WTC11 (cell line): Measurements from ENCODE around the gene RBM18. TPM values are rescaled to one million over a fixed set of nuclear protein-coding genes. Genes with fewer than 3 reads are reported as not detected.

Source experiments
- ATAC-seq: fragments of 200-7000 bp; cut with Tn5 transposase; 2 replicates; pipeline ENCODE4 v1.10.0; 2021; ENCODE audit warnings: mild to moderate bottlenecking, moderate library complexity
- CTCF ChIA-PET: fragments of 300-600 bp; sonication (Branson Sonifier 250); formaldehyde crosslinking; loops from one replicate; lab custom pipeline; 2021; ENCODE audit warnings: antibody characterized with exemption; lab: Charles Lee
- POLR2A ChIA-PET: fragments of 350-600 bp; sonication (Branson Sonifier 250); formaldehyde crosslinking; loops from one replicate; lab custom pipeline; 2021; ENCODE audit warnings: antibody characterized with exemption; lab: Charles Lee
- DNase-seq: peaks from one replicate; pipeline ENCODE4 v3.0.0; 2021; ENCODE audit warnings: low spot score
- H3K27ac Mint-ChIP-seq: 2 replicates; pipeline ENCODE4 v1.8.0; 2021; ENCODE audit warnings: mixed read lengths
- H3K27me3 Mint-ChIP-seq: 2 replicates; pipeline ENCODE4 v1.8.0; 2021; ENCODE audit warnings: low read depth, mild to moderate bottlenecking, moderate library complexity, mixed read lengths
- H3K36me3 Mint-ChIP-seq: 2 replicates; pipeline ENCODE4 v1.8.0; 2021; ENCODE audit warnings: mixed read lengths
- H3K4me1 Mint-ChIP-seq: 2 replicates; pipeline ENCODE4 v1.8.0; 2022; ENCODE audit warnings: mixed read lengths
- H3K4me3 Mint-ChIP-seq: 2 replicates; pipeline ENCODE4 v1.8.0; 2021; ENCODE audit warnings: mild to moderate bottlenecking, moderate library complexity, mixed read lengths
- H3K9me3 Mint-ChIP-seq: 2 replicates; pipeline ENCODE4 v1.8.0; 2021; ENCODE audit warnings: mixed read lengths
- ATF1 ChIP-seq: sonication (generic); formaldehyde crosslinking; IDR thresholded peaks from 2 replicates; pipeline ENCODE4 v1.8.1; 2023; ENCODE audit warnings: mild to moderate bottlenecking, moderate library complexity, missing genetic modification reagents
- CREM ChIP-seq: sonication (generic); formaldehyde crosslinking; IDR thresholded peaks from 2 replicates; pipeline ENCODE4 v1.8.1; 2022; ENCODE audit warnings: mild to moderate bottlenecking, missing genetic modification reagents, moderate library complexity
- GRHL2 ChIP-seq: fragments of 250-450 bp; sonication (Bioruptor Pico); IDR thresholded peaks from 2 replicates; pipeline ENCODE4 v1.8.0; 2022; ENCODE audit warnings: mild to moderate bottlenecking, moderate library complexity; ENCODE audit not compliant: insufficient replicate concordance, severe bottlenecking
- IRF2 ChIP-seq: sonication (generic); formaldehyde crosslinking; IDR thresholded peaks from 2 replicates; pipeline ENCODE4 v1.8.0; 2022; ENCODE audit warnings: low read depth, missing genetic modification reagents, borderline replicate concordance
- MXD4 ChIP-seq: fragments of 250-450 bp; sonication (Bioruptor Pico); IDR thresholded peaks from 2 replicates; pipeline ENCODE4 v1.8.0; 2021; ENCODE audit warnings: mild to moderate bottlenecking, moderate library complexity, borderline replicate concordance
- MYBL2 ChIP-seq: sonication (generic); formaldehyde crosslinking; IDR thresholded peaks from 2 replicates; pipeline ENCODE4 v1.8.1; 2023; ENCODE audit warnings: mild to moderate bottlenecking, moderate library complexity, missing genetic modification reagents
- NFE2L1 ChIP-seq: sonication (generic); formaldehyde crosslinking; IDR thresholded peaks from 2 replicates; pipeline ENCODE4 v1.8.1; 2023; ENCODE audit warnings: missing genetic modification reagents
- NFYB ChIP-seq: sonication (generic); formaldehyde crosslinking; conservative IDR thresholded peaks from 2 replicates; pipeline ENCODE4 v1.8.0; 2022; ENCODE audit warnings: low read depth, missing genetic modification reagents
- PRRX2 ChIP-seq: fragments of 250-450 bp; sonication (Bioruptor Pico); IDR thresholded peaks from 2 replicates; pipeline ENCODE4 v1.8.0; 2021; ENCODE audit warnings: mild to moderate bottlenecking
- TEAD4 ChIP-seq: sonication (generic); formaldehyde crosslinking; IDR thresholded peaks from 2 replicates; pipeline ENCODE4 v1.8.0; 2022; ENCODE audit warnings: mild to moderate bottlenecking, missing genetic modification reagents
- ZNF232 ChIP-seq: sonication (generic); formaldehyde crosslinking; IDR thresholded peaks from 2 replicates; pipeline ENCODE4 v1.8.0; 2022; ENCODE audit warnings: mild to moderate bottlenecking, missing genetic modification reagents
- ZNF317 ChIP-seq: sonication (generic); formaldehyde crosslinking; IDR thresholded peaks from 2 replicates; pipeline ENCODE4 v1.8.1; 2023; ENCODE audit warnings: low read depth, mild to moderate bottlenecking, moderate library complexity, missing genetic modification reagents, borderline replicate concordance
- ZNF396 ChIP-seq: fragments of 250-450 bp; sonication (Bioruptor Pico); IDR thresholded peaks from 2 replicates; pipeline ENCODE4 v1.8.0; 2021; ENCODE audit warnings: mild to moderate bottlenecking, moderate library complexity, borderline replicate concordance
- ZNF423 ChIP-seq: fragments of 250-450 bp; sonication (Bioruptor Pico); IDR thresholded peaks from 2 replicates; pipeline ENCODE4 v2.1.2; 2022; ENCODE audit warnings: mild to moderate bottlenecking, moderate library complexity
- ZNF671 ChIP-seq: fragments of 250-450 bp; sonication (Bioruptor Pico); IDR thresholded peaks from 2 replicates; pipeline ENCODE4 v1.8.0; 2021; ENCODE audit warnings: mild to moderate bottlenecking
- total RNA-seq: library from RNA; stranded (reverse); gene quantifications from 3 replicates; pipeline ENCODE4 v1.2.3, GENCODE V29; 2021
- TF ChIP-seq, protein P1 (sequence below): fragments of 250-450 bp; sonication (Bioruptor Pico); conservative IDR thresholded peaks from 2 replicates; pipeline ENCODE4 v1.9.0; 2021; ENCODE audit warnings: mild to moderate bottlenecking
- TF ChIP-seq, protein P2 (sequence below): sonication (generic); formaldehyde crosslinking; IDR thresholded peaks from 2 replicates; pipeline ENCODE4 v1.8.0; 2023; ENCODE audit warnings: missing genetic modification reagents, mild to moderate bottlenecking, borderline replicate concordance
- TF ChIP-seq, protein P3 (sequence below): sonication (generic); formaldehyde crosslinking; IDR thresholded peaks from 2 replicates; pipeline ENCODE4 v1.8.1; 2022; ENCODE audit warnings: mild to moderate bottlenecking, moderate library complexity, missing genetic modification reagents
- TF ChIP-seq, protein P4 (sequence below): fragments of 250-450 bp; sonication (Bioruptor Pico); IDR thresholded peaks from 2 replicates; pipeline ENCODE4 v1.9.0; 2021; ENCODE audit warnings: mild to moderate bottlenecking
- TF ChIP-seq, protein P5 (sequence below): fragments of 250-450 bp; sonication (Bioruptor Pico); IDR thresholded peaks from 2 replicates; pipeline ENCODE4 v1.9.0; 2021; ENCODE audit warnings: moderate library complexity, mild to moderate bottlenecking, inconsistent platforms, borderline replicate concordance
- TF ChIP-seq, protein P6 (sequence below): sonication (generic); formaldehyde crosslinking; IDR thresholded peaks from 2 replicates; pipeline ENCODE4 v1.8.1; 2023; ENCODE audit warnings: mild to moderate bottlenecking, missing genetic modification reagents
- TF ChIP-seq, protein P7 (sequence below): sonication (generic); formaldehyde crosslinking; IDR thresholded peaks from 2 replicates; pipeline ENCODE4 v1.8.1; 2023; ENCODE audit warnings: mild to moderate bottlenecking, missing genetic modification reagents, borderline replicate concordance

Gene RBM18
- total RNA-seq, 1 experiment from 2014 or later, result 11.4 TPM

DNA sequence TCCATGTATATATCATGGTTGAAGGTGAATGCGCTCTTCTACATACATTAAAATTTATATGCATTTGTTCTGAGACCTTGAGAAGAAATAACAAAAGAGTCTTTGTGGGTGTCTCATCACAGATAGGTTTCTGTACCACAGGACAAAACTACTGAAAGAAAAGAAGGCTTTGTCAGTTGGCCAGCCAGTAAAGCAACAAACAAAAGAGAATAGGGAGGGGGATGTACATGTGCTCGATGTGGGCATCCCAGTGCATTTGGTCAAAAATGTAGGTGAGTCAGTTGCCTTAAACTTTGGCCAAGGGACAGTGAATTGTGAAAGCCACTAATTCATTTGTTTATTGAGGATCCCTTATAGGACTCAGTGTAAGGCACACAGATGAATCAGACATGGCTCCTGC lies 13.3 kb downstream of the RBM18 start (continued):
- TF ChIP-seq, protein P1, sequence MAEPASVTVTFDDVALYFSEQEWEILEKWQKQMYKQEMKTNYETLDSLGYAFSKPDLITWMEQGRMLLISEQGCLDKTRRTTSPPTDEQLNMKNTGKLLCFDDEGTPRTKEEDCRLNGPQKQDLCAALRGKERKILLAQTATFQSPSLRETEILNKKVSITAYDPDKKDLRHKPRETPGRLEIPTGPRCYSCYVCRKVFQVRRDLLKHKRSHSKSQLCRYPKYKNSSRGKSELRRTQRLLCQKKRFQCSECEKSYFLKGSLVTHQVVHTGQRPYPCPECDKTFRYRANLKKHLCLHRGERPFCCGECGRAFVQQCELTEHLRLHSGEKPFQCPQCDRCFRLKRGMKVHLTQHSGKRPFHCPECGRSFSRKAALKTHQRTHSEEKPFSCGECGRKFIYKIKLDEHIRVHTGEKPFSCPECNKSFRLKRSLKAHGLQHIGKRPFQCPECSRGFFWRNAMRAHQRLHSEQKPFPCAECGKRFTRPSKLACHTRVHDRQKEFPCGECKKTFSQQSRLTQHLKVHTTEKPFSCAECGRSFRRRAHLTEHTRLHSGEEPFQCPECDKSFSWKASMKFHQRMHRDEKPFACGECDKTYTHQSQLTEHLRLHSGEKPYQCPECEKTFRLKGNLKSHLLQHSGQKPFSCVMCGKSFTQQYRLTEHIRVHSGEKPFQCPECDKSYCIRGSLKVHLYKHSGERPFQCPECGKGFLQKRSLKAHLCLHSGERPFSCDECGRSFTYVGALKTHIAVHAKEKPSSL, result no peak
- TF ChIP-seq, protein P2, sequence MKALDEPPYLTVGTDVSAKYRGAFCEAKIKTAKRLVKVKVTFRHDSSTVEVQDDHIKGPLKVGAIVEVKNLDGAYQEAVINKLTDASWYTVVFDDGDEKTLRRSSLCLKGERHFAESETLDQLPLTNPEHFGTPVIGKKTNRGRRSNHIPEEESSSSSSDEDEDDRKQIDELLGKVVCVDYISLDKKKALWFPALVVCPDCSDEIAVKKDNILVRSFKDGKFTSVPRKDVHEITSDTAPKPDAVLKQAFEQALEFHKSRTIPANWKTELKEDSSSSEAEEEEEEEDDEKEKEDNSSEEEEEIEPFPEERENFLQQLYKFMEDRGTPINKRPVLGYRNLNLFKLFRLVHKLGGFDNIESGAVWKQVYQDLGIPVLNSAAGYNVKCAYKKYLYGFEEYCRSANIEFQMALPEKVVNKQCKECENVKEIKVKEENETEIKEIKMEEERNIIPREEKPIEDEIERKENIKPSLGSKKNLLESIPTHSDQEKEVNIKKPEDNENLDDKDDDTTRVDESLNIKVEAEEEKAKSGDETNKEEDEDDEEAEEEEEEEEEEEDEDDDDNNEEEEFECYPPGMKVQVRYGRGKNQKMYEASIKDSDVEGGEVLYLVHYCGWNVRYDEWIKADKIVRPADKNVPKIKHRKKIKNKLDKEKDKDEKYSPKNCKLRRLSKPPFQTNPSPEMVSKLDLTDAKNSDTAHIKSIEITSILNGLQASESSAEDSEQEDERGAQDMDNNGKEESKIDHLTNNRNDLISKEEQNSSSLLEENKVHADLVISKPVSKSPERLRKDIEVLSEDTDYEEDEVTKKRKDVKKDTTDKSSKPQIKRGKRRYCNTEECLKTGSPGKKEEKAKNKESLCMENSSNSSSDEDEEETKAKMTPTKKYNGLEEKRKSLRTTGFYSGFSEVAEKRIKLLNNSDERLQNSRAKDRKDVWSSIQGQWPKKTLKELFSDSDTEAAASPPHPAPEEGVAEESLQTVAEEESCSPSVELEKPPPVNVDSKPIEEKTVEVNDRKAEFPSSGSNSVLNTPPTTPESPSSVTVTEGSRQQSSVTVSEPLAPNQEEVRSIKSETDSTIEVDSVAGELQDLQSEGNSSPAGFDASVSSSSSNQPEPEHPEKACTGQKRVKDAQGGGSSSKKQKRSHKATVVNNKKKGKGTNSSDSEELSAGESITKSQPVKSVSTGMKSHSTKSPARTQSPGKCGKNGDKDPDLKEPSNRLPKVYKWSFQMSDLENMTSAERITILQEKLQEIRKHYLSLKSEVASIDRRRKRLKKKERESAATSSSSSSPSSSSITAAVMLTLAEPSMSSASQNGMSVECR, result no peak
- no peak for TF ChIP-seq MYBL2

DNA sequence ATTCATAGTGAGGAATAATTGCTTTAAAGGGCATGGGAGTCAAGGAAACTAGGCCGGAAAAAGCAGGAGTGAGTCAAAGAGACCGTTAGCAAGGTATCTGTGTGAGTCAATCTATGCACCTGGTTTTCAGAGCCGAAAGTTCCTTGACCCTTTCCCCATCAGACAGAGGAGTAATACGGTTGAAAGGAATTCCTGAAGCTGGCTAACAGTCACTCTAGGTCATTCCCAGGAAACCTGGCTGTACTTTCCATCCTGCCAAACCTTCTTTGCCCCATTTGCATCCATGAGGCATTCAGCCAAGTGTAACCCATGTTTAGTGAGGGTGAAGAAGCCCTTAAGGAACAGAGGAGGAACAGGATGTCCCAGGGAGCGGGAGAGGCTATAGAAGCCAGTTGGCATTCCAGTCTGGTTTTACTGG lies 16.2 kb downstream of the RBM18 start:
- Mint-ChIP-seq H3K27ac (no peak overlapping the region), H3K9me3 (no peaks in the 10 kb centered on the region), H3K4me3 (no peak overlapping the region), H3K36me3 (peaks cover 46% of the 10 kb centered on the region), H3K27me3 (no peaks in the 10 kb centered on the region), H3K4me1 (peaks cover 21% of the 10 kb centered on the region)
- no peak for ATAC-seq
- DNase-seq, result no peak
- TF ChIP-seq PRRX2 (CRISPR knock-in tag) (no peak), ATF1 (CRISPR knock-in tag) (no peak), ZNF232 (CRISPR knock-in tag) (no peak), ZNF423 (CRISPR knock-in tag) (no peak), ZNF317 (CRISPR knock-in tag) (no peak), CREM (CRISPR knock-in tag) (no peak), TEAD4 (CRISPR knock-in tag) (no peak), ZNF671 (CRISPR knock-in tag) (no peak), IRF2 (CRISPR knock-in tag) (no peak), MXD4 (CRISPR knock-in tag) (no peak), NFE2L1 (CRISPR knock-in tag) (no peak), GRHL2 (CRISPR knock-in tag) (no peak), NFYB (CRISPR knock-in tag) (no peak), ZNF396 (CRISPR knock-in tag) (no peak)
- TF ChIP-seq, protein P3, sequence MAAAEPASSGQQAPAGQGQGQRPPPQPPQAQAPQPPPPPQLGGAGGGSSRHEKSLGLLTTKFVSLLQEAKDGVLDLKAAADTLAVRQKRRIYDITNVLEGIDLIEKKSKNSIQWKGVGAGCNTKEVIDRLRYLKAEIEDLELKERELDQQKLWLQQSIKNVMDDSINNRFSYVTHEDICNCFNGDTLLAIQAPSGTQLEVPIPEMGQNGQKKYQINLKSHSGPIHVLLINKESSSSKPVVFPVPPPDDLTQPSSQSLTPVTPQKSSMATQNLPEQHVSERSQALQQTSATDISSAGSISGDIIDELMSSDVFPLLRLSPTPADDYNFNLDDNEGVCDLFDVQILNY (CRISPR knock-in tag), result no peak
- TF ChIP-seq, protein P4, sequence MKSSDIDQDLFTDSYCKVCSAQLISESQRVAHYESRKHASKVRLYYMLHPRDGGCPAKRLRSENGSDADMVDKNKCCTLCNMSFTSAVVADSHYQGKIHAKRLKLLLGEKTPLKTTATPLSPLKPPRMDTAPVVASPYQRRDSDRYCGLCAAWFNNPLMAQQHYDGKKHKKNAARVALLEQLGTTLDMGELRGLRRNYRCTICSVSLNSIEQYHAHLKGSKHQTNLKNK (CRISPR knock-in tag), result no peak
- TF ChIP-seq, protein P5, sequence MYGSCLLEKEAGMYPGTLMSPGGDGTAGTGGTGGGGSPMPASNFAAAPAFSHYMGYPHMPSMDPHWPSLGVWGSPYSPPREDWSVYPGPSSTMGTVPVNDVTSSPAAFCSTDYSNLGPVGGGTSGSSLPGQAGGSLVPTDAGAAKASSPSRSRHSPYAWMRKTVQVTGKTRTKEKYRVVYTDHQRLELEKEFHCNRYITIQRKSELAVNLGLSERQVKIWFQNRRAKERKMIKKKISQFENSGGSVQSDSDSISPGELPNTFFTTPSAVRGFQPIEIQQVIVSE (CRISPR knock-in tag), result no peak
- TF ChIP-seq, protein P6, sequence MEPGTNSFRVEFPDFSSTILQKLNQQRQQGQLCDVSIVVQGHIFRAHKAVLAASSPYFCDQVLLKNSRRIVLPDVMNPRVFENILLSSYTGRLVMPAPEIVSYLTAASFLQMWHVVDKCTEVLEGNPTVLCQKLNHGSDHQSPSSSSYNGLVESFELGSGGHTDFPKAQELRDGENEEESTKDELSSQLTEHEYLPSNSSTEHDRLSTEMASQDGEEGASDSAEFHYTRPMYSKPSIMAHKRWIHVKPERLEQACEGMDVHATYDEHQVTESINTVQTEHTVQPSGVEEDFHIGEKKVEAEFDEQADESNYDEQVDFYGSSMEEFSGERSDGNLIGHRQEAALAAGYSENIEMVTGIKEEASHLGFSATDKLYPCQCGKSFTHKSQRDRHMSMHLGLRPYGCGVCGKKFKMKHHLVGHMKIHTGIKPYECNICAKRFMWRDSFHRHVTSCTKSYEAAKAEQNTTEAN (CRISPR knock-in tag), result no peak
- TF ChIP-seq, protein P7, sequence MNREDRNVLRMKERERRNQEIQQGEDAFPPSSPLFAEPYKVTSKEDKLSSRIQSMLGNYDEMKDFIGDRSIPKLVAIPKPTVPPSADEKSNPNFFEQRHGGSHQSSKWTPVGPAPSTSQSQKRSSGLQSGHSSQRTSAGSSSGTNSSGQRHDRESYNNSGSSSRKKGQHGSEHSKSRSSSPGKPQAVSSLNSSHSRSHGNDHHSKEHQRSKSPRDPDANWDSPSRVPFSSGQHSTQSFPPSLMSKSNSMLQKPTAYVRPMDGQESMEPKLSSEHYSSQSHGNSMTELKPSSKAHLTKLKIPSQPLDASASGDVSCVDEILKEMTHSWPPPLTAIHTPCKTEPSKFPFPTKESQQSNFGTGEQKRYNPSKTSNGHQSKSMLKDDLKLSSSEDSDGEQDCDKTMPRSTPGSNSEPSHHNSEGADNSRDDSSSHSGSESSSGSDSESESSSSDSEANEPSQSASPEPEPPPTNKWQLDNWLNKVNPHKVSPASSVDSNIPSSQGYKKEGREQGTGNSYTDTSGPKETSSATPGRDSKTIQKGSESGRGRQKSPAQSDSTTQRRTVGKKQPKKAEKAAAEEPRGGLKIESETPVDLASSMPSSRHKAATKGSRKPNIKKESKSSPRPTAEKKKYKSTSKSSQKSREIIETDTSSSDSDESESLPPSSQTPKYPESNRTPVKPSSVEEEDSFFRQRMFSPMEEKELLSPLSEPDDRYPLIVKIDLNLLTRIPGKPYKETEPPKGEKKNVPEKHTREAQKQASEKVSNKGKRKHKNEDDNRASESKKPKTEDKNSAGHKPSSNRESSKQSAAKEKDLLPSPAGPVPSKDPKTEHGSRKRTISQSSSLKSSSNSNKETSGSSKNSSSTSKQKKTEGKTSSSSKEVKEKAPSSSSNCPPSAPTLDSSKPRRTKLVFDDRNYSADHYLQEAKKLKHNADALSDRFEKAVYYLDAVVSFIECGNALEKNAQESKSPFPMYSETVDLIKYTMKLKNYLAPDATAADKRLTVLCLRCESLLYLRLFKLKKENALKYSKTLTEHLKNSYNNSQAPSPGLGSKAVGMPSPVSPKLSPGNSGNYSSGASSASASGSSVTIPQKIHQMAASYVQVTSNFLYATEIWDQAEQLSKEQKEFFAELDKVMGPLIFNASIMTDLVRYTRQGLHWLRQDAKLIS, result no peak
- ChIA-PET CTCF (interaction anchor here (1.0 kb wide), 1 partner anchor 34 kb away, joined by 3 read pairs; no protein-coding TSS in a partner anchor), POLR2A (no interaction called here)
